Renal pelvis (tissue), 4 donors: ENCODE data around the gene CYSLTR1. TPM values are rescaled to one million over a fixed set of nuclear protein-coding genes. Genes with fewer than 3 reads are reported as not detected.
"Not testable (repeated sequence)": the region's sequence is repeated elsewhere in the genome, so short reads cannot be mapped to it uniquely, and the experiment has no call there.

Source experiments
- DNase-seq: peaks from one replicate; pipeline ENCODE4 v3.0.0-alpha.2; 2013
- polyA plus RNA-seq, 3 donors: library from polyadenylated mRNA; unstranded; fragments of 120-200 nt; gene quantifications; one replicate each; pipeline ENCODE4 v1.2.1, GENCODE V29; 2013; ENCODE audit not compliant: insufficient read length in 3 of 3

The CYSLTR1 gene
- polyA plus RNA-seq, 3 donors = 1.4 to 2.4 (median 1.9) TPM

DNA sequence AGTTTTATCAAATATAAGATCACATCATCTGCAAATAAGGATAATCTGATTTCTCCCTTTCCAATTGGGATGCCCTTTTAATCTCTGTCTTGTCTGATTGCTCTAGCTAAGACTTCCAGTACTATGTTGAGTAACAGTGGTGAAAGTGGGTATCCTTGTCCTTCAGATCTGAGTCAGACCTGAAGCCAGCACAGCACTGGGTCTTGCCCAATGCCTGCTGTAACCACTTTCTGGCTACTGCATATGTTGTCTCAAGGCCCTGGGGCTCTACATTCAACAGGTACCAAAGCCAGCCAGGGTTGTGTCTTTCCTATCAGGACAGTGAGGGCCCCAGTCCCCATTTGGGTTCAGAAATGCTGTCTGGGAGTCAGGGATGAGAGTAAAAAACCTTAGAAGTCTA lies 90.3 kb downstream of the CYSLTR1 start:
- no peak for DNase-seq

DNA sequence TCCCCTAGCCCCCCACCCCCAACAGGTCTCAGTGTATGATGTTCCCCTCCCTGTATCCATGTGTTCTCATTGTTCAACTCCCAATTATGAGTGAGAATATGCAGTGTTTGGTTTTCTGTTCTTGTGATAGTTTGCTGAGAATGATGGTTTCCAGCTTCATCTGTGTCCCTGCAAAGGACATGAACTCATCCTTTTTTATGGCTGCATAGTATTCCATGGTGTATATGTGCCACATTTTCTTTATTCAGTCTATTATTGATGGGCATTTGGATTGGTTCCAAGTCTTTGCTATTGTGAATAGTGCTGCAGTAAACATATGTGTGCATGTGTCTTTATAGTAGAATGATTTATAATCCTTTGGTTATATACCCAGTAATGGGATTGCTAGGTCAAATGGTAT lies 101.4 kb downstream of the CYSLTR1 start:
- not testable (repeated sequence) for DNase-seq

Other genes with a start within 250 kb of the CYSLTR1 start
- 100 to 1,000 TPM; 340 to 394 (median 394) TPM for gene PGK1, start 223.4 kb downstream of the CYSLTR1 start, polyA plus RNA-seq
- 10 to 100 TPM; 42.4 to 49.0 (median 47.4) TPM for gene TAF9B, start 188.0 kb downstream of the CYSLTR1 start, polyA plus RNA-seq